IMR-90 (cell line): ENCODE results near the gene ARMC9.

Experiments
- NFE2L2 ChIP-seq: fragments of 150-350 bp; IDR thresholded peaks from 2 replicates; pipeline ENCODE4 v1.6.1; 2016; ENCODE audit warnings: low read depth, mild to moderate bottlenecking, low read length
- POLR2A ChIP-seq: IDR thresholded peaks from 2 replicates; pipeline ENCODE4 v1.6.1; 2012; ENCODE audit warnings: mild to moderate bottlenecking, low read depth, low read length
- RAD21 ChIP-seq: IDR thresholded peaks from 2 replicates; pipeline ENCODE4 v1.6.1; 2012; ENCODE audit warnings: low read length, improper control_type of control experiment
- TF ChIP-seq, protein P1 (sequence below): conservative IDR thresholded peaks from 2 replicates; pipeline ENCODE4 v1.5.1; 2012; ENCODE audit warnings: mild to moderate bottlenecking, low read depth, low read length, improper control_type of control experiment

DNA sequence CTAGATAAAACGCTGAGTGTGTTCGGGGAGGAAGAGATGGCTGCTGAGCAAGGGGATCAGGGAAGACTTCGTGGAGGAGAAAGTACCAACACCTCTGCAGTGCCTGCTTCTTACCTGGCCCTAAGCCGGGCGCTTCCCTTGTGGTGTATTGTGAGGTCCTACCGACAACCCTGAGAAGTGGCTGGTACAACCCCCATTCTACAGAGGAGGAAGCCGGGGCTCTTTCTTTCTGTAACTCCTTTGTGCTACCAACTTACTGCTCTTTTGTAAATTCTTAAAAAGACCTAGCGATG, 96.9 kb downstream of the ARMC9 start:
- TF ChIP-seq, protein P1, sequence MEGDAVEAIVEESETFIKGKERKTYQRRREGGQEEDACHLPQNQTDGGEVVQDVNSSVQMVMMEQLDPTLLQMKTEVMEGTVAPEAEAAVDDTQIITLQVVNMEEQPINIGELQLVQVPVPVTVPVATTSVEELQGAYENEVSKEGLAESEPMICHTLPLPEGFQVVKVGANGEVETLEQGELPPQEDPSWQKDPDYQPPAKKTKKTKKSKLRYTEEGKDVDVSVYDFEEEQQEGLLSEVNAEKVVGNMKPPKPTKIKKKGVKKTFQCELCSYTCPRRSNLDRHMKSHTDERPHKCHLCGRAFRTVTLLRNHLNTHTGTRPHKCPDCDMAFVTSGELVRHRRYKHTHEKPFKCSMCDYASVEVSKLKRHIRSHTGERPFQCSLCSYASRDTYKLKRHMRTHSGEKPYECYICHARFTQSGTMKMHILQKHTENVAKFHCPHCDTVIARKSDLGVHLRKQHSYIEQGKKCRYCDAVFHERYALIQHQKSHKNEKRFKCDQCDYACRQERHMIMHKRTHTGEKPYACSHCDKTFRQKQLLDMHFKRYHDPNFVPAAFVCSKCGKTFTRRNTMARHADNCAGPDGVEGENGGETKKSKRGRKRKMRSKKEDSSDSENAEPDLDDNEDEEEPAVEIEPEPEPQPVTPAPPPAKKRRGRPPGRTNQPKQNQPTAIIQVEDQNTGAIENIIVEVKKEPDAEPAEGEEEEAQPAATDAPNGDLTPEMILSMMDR = no peak
- TF ChIP-seq POLR2A = no peak
- TF ChIP-seq RAD21 = no peak
- TF ChIP-seq NFE2L2 = no peak
